Femur (tissue), 1 donor: Measurements from ENCODE around the gene ZNF276.

Source experiments
- DNase-seq: peaks from one replicate; pipeline ENCODE4 v3.0.0-alpha.2; 2017

The ZNF276 gene

GRCh38 chr16:89716916-89717687, 4.2 kb upstream of the ZNF276 start:
- DNase-seq, result peak; percentile 19

DNA sequence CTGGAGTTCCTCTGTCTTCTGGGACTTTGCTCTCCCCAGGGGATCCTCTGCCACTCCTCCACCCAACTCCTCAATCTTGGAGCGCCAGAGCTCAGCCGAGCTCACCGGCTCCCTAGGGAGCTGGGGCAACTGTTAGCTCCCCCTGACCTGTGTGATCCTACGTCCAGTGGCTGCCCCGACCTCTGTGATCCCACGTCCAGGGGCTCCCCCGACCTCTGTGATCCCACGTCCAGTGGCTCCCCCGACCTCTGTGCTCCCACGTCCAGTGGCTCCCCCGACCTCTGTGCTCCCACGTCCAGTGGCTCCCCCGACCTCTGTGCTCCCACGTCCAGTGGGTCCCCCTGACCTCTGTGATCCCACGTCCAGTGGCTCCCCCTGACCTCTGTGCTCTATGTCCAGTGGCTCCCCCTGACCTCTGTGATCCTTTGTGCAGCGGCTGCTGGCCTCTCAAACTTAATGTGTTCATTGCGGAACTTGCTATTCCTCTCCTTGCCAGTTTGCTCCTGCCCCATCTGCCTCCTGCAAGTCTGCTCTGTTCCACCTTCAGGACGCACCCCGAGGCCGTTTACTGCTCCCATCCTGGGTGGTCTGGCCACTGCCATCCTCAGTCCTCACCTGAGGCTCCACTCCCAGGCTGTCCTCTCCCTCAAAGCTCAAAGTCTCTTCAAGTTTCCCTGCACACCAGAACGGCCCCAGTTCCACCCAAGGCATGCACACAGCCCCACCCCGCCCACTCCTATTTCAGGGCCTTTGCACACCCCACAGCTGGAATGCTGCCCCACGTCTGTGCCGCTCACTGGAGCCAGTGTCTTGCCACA, 3.4 kb upstream of the ZNF276 start:
- no peak for DNase-seq

DNA sequence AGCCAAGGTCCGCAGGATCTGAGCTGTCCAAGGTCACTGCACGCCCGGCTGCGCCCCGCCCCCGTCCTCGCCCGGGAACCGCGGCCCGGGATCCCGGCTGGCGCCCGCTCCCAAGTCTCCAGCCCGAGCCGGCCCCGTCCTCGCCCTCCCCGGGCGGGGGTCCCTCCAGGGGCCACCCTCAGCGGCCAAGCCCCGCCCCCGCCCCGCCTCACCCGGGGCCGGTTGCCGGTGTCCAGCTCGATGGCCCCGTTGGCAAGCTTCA, 855 bp upstream of the ZNF276 start:
- no peak for DNase-seq

DNA sequence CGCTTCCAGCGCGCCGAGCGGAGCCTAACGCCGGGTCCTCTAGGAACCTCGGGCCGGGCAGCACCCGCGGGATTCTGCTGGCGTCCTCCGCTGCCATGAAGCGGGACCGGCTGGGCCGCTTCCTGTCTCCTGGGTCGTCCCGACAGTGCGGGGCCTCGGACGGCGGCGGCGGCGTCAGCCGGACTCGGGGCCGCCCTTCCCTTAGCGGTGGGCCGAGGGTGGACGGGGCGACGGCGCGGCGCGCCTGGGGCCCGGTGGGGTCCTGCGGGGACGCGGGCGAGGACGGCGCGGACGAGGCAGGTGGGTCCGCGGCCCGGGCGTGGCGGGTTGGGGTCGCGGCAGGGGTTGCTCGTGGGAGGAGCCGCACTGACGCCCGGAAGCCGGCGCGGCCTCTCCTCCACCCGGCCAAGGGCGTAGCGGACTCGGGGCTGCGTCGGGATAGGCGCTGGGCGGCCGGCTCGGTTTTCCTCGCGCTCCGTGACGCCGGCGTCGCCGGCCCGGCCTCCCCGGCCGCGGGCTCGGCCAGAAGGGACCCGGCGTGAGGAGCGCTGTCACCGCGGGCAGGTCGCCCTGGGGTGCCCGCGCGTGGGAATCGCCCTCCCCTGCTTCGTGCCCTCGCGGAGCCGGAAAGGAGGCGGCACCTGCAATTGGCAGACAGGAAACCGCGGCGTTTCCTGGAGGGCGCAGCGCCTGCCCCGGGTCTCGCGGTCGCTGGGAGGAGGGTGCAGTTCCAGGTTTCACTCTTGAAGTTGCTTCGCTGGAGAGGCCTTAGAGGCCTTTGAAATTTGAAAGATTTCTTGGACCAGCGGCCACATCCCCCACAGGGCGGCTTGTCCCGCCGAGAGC, 432 bp downstream of the ZNF276 start:
- peak; percentile 72 for DNase-seq

DNA sequence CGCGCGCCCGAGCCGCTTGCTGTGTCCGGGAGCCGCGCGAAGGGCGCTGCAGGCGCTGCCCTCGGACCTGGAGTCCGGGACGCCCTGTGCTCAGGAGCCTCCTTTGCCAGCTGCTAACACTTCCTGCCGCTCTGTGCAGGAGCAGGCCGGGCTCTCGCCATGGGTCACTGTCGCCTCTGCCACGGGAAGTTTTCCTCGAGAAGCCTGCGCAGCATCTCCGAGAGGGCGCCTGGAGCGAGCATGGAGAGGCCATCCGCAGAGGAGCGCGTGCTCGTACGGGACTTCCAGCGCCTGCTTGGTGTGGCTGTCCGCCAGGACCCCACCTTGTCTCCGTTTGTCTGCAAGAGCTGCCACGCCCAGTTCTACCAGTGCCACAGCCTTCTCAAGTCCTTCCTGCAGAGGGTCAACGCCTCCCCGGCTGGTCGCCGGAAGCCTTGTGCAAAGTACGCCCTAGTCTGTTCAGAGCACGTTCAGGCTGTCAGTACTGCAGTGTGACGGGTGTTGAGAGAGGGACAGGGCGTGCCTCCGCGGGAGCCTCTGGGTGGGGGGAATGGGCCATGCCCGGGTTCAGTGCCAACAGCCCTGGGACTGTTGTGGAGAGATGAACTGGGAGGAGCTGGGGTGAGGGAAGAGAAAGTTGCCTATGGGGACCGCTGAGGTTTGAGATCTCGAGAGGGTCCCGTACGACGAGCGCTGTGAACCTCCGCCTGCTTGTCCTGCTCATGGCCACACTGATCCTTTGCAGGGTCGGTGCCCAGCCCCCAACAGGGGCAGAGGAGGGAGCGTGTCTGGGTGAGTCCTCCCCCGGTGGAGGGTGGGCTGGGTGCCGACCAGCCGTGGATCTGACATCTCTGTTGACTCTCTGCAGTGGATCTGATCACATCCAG, 1.3 kb downstream of the ZNF276 start:
- DNase-seq, result peak; percentile 70

- DNase-seq, result no peak
These were observed 2.2 kb downstream of the ZNF276 start for GRCh38 chr16:89723279-89724250.

- no peak for DNase-seq
These were observed 6.2 kb downstream of the ZNF276 start for GRCh38 chr16:89727406-89728120.

DNA sequence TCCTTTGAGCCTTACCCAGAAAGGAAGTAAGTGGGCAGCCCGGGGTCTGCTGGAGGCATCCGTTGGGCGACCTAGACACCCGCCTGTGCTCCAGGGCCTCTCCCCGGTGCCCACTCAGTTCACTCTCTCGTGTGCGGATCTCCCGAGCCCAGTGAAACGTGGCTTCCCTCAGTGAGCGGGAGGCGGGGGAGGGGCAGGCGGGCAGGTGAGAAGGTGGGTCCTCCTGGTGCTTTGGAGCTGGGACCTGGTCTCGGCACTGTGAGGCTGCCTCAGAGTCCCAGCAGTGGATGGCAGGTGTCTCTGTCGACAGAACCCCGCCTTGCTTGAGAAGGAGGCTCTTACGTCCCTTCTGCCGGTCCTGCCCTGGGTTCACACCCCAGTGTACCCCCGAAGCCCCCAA, 8.0 kb downstream of the ZNF276 start:
- DNase-seq, result no peak

GRCh38 chr16:89729863-89730593, 8.7 kb downstream of the ZNF276 start:
- DNase-seq, result peak; percentile 56

DNA sequence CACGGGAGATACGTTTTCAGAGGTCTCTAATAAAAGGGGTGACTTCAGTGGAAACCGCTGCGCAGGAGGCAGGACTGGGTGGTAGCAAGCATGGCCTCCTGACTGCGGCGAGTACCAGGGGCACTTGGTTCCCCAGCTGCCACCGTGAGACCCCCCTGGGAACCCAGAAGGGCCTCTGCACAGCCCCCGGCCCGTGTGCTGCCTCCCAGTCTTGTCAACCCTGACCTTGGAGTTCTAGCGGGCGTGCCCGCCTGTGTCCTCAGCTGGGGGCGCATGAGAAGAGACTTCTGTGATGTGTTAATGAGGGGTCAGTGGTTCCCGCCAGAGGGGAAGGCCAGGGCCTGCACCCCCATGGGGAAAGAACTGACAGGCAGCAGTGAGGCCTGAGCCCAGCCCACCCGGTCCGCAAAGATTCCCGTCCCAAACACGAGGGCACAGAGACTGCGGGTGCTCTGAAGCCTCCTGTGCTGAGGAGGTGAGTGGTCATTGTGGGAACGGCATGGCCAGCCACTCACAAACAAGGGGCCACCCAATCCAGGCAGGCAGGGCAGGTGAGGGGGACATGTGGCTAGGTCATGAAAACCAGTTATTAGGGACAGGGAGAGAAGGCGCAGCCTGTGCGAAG, 9.4 kb downstream of the ZNF276 start:
- no peak for DNase-seq

GRCh38 chr16:89732142-89732917, 11.0 kb downstream of the ZNF276 start:
- DNase-seq, result no peak

DNA sequence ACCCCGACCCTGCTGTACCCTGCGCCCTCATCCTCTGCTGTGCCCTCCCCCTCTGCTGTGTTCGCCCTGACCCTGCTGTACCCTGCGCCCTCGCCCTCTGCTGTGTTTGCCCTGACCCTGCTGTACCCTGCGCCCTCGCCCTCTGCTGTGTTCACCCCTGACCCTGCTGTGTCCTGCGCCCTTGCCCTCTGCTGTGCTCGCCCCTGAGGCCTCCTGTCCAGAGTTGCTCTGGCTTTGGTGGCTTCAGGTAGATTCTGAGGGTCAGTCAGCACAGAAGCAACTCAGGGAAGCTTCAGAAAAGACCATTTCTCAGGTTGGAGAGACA, 11.5 kb downstream of the ZNF276 start:
- DNase-seq, result no peak

DNA sequence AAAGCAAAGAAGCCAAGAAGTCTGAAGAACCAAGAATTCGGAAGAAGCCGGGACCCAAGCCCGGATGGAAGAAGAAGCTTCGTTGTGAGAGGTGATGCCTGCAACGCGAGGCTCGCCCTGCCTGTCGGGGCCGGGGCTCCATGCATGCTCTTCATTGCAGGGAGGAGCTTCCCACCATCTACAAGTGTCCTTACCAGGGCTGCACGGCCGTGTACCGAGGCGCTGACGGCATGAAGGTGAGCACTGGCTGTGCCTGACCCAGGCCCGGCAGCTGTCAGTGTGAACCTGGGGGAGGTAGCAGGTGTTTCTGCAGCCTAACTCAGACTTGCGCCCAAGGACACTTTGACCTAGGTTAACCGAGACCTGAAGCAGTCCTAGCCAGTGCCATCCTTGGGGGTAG, 12.0 kb downstream of the ZNF276 start:
- DNase-seq, result no peak

DNA sequence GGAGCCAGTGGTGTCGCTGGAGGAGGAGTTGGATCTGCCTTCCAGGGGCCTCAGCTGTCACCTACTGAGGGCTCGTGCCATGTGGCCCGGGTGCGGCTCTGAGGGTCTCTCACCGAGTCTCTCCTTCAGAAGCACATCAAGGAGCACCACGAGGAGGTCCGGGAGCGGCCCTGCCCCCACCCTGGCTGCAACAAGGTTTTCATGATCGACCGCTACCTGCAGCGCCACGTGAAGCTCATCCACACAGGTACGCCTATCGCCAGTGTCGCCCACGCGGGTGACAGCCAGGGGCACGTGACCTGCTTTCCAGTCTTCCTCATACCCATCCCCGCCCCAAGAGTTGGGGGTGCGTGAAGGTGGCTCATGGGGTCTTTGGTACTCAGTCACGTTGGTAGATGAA, 12.5 kb downstream of the ZNF276 start:
- no peak for DNase-seq

DNA sequence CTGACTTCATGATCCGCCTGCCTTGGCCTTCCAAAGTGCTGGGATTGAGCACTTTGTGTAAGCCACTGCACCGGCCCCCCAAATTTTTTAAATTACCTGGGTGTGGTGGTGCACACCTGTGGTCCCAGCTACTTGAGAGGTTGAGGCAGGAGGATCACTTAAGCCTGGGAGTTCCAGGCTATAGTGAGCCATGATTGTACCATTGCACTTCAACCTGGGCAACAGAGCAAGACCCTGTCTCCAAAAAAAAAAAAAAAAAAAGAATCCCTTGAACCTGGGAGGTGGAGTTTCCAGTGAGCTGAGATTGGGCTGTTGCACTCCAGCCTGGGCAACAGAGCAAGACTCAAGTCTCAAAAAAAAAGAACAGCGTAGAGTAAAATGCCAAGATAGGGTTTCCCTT, 15.2 kb downstream of the ZNF276 start:
- DNase-seq, result no peak

DNA sequence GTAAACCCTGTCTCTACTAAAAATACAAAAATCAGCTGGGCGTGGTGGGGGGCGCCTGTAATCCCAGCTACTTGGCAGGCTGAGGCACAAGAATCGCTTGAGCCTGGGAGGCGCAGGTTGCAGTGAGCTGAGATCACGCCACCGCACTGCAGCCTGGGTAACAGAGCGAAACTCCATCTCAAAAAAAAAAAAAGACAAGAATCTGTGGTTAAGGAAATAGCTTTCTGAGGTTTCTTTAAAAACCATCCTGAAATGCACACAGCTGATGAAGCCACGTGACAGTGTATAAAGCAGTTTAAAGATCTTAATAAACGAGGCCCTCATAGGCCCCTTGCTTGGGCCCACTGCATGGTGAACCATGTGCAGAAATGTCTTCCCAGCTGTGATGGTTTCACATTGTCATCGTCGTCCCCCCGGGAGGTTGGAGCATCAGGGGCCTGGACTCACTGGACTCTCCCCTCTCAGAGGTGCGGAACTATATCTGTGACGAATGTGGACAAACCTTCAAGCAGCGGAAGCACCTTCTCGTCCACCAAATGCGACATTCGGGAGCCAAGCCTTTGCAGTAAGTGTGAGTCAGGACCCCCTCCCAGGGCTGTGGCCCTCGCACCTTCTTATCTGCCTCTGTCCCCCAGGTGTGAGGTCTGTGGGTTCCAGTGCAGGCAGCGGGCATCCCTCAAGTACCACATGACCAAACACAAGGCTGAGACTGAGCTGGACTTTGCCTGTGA, 16.2 kb downstream of the ZNF276 start:
- no peak for DNase-seq

GRCh38 chr16:89738072-89738377, 16.7 kb downstream of the ZNF276 start:
- DNase-seq, result no peak
